ENCODE data around the gene C6orf58. TPM values are rescaled to one million over a fixed set of nuclear protein-coding genes. Genes with fewer than 3 reads are reported as not detected.

The C6orf58 gene
- polyA plus RNA-seq, 1 donor (not counting 4 experiments of a cell fraction or from before 2014, with no cell fraction given): not detected

GRCh38 chr6:127566651-127567050 lies 10.3 kb upstream of the C6orf58 start:
- dilution Hi-C loops (cut with MboI; ENCODE audit: extremely low pct_ligation_motif_present, low sequenced_read_pairs): no loop called here
- no peak overlapping the region for H2AFZ ChIP-seq (ENCODE audit: control insufficient read depth, low read length)
- H3K79me2 ChIP-seq (ENCODE audit: control insufficient read depth, insufficient read depth, low read length): no peaks in the 10 kb centered on the region
- FAIRE-seq: no peak
- H3K4me3 ChIP-seq (ENCODE audit: control insufficient read depth in 2 of 3, extremely low read depth in 1 of 3, insufficient read depth in 2 of 3, low read depth in 1 of 3, low read length in 3 of 3): no peak overlapping the region
- DNase-seq (ENCODE audit: low read depth, low spot score): no peak
- H3K9ac ChIP-seq (ENCODE audit: control insufficient read depth, extremely low read depth, insufficient read depth, low read length): no peak overlapping the region
- no peaks in the 10 kb centered on the region for H4K20me1 ChIP-seq (ENCODE audit: control insufficient read depth, extremely low read depth, insufficient read depth, low read length)
- H3K27me3 ChIP-seq (ENCODE audit: control insufficient read depth, extremely low read depth, insufficient read depth, low read length): no peaks in the 10 kb centered on the region
- H3K4me2 ChIP-seq (ENCODE audit: control insufficient read depth, extremely low read depth, insufficient read depth, low read depth, low read length): no peak overlapping the region
- no peaks in the 10 kb centered on the region for H3K9me1 ChIP-seq (ENCODE audit: control insufficient read depth, extremely low read depth, insufficient read depth, low read length)
- H3K27ac ChIP-seq (ENCODE audit: control insufficient read depth, insufficient read depth, low read length): no peak overlapping the region
- TF ChIP-seq EZH2 (IDR thresholded peaks at IDR 0.05; ENCODE audit: low read length) (no peak), CTCF (optimal IDR thresholded peaks at IDR 0.05 in 1 of 3, IDR thresholded peaks at IDR 0.05 in 1 of 3, conservative IDR thresholded peaks at IDR 0.05 in 1 of 3; ENCODE audit: extremely low read depth in 1 of 3, insufficient read depth in 2 of 3, low read length in 3 of 3) (no peak)
- H3K4me1 ChIP-seq (ENCODE audit: control insufficient read depth, extremely low read depth, insufficient read depth, low read length): peaks cover 4% of the 10 kb centered on the region
- no peaks in the 10 kb centered on the region for H3K9me3 ChIP-seq (ENCODE audit: control insufficient read depth, low read depth, low read length)
- no peaks in the 10 kb centered on the region for H3K36me3 ChIP-seq (ENCODE audit: control insufficient read depth in 2 of 2, extremely low read depth in 1 of 2, insufficient read depth in 2 of 2, low read length in 2 of 2)

GRCh38 chr6:127567476-127567875 lies 9.5 kb upstream of the C6orf58 start:
- Histone ChIP-seq H3K9ac (ENCODE audit: control insufficient read depth, extremely low read depth, insufficient read depth, low read length) (no peak overlapping the region), H3K27ac (ENCODE audit: control insufficient read depth, insufficient read depth, low read length) (no peak overlapping the region), H3K9me3 (ENCODE audit: control insufficient read depth, low read depth, low read length) (no peaks in the 10 kb centered on the region), H3K4me3 (ENCODE audit: control insufficient read depth in 2 of 3, extremely low read depth in 1 of 3, insufficient read depth in 2 of 3, low read depth in 1 of 3, low read length in 3 of 3) (no peak overlapping the region), H4K20me1 (ENCODE audit: control insufficient read depth, extremely low read depth, insufficient read depth, low read length) (no peaks in the 10 kb centered on the region), H2AFZ (ENCODE audit: control insufficient read depth, low read length) (no peak overlapping the region), H3K79me2 (ENCODE audit: control insufficient read depth, insufficient read depth, low read length) (no peaks in the 10 kb centered on the region), H3K4me2 (ENCODE audit: control insufficient read depth, extremely low read depth, insufficient read depth, low read depth, low read length) (no peak overlapping the region), H3K4me1 (ENCODE audit: control insufficient read depth, extremely low read depth, insufficient read depth, low read length) (peaks cover 4% of the 10 kb centered on the region), H3K9me1 (ENCODE audit: control insufficient read depth, extremely low read depth, insufficient read depth, low read length) (no peaks in the 10 kb centered on the region), H3K27me3 (ENCODE audit: control insufficient read depth, extremely low read depth, insufficient read depth, low read length) (no peaks in the 10 kb centered on the region), H3K36me3 (ENCODE audit: control insufficient read depth in 2 of 2, extremely low read depth in 1 of 2, insufficient read depth in 2 of 2, low read length in 2 of 2) (no peaks in the 10 kb centered on the region)
- no peak for DNase-seq (ENCODE audit: low read depth, low spot score)
- no peak for FAIRE-seq
- dilution Hi-C loops (cut with MboI; ENCODE audit: extremely low pct_ligation_motif_present, low sequenced_read_pairs): no loop called here
- no peak for TF ChIP-seq CTCF (optimal IDR thresholded peaks at IDR 0.05 in 1 of 3, IDR thresholded peaks at IDR 0.05 in 1 of 3, conservative IDR thresholded peaks at IDR 0.05 in 1 of 3; ENCODE audit: extremely low read depth in 1 of 3, insufficient read depth in 2 of 3, low read length in 3 of 3)
- TF ChIP-seq EZH2 (IDR thresholded peaks at IDR 0.05; ENCODE audit: low read length): no peak
